KBM-7 (cell line): Measurements from ENCODE around the gene MMP17.

Source experiments
- DNase-seq: peaks from one replicate; pipeline ENCODE4 v3.0.0-alpha.2; 2015
- in situ Hi-C: fragments of 300-500 bp; cut with MboI; formaldehyde crosslinking; loops from 2 replicates; pipeline ENCODE4 v1.14.3; 2020; ENCODE audit warnings: low sequenced_read_pairs, low pct_unique_long_range_greater_than_20kb, mixed read lengths

The MMP17 gene

DNA sequence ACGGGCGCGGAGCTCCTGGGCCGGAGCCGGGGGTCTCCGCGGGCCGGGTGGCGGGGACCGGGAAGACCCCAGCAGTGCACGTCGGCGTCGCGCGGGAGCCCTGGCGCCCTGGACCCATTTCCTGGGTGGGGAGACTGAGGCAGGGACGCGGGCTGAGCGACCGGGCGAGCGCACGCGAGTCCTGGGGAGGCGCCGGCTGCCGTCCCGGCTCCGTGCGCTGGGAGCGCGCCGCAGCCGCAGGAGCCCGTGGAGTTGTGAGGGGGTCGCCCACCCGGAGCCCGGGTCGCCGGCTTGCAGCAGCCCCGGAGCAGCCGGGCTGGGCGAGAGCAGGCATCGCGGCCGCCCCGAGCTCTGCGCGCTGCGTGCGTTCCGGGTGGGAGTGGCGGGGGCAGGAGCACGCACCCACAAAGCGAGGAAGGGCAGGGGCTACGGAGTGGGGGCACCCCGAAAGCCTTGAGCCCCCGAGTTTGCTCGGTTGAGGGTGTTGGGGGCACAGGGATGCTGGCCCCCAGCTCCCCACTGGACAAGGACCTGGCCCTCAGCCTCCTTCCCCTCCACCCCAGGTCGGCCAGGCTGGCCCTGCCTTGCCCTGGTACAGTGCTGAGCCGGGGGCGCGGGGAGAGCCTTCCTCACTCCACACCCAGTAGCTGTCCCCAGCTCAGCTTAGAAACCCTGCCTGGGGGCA is 620 bp downstream of the MMP17 start:
- DNase-seq, result peak; percentile 25

DNA sequence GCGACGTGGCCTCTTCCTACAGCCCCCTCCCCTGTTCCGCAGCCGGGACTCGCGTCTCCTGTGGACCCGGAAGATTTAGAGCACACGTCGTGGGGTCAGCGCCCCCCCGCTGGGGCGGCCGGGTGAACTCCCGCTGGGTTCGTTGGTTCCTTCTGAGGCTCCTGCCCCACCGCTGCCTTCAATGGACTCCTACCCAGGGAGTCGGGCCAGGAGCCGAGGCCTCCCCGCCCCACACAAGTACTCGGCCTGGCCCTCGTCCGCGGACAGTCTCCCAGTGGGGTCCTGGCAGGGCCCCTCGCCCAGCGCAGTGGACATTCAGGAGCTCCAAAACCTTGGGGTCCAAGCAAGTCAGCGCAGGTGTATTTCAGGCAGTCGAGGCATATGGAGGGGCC is 1.2 kb downstream of the MMP17 start:
- peak; percentile 56 for DNase-seq
- in situ Hi-C loops, result no loop called here

More for the DNA sequence above, 620 bp downstream of the MMP17 start:
- in situ Hi-C loops, result no loop called here

DNA sequence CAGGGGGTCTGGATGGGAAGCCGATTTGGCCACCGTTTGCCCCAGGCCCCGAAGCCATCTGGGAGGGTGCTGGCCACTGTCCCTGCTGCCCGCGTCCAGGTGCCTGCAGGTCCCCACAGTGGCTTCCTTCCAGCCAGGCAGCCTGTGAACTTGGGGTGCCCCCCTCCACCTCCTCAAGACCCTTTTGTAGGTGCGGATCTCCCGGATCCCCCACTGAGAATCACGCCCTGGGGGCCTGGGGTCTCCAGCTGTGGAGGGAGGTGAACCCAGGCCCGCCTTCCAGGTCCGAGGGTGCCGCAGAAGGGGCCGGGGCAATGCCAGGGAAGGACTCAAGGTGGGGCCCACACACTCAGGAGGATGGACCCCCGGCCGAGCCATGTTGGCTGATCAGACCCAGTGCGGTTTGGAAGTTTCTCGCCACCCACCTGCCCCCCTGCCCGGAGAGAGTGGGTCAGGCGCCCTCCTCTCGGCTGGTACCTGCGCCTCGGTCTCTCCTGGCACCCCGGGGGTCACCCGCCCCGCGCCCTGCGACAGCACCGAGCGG is 1.7 kb downstream of the MMP17 start:
- in situ Hi-C loops, result no loop called here
- no peak for DNase-seq

DNA sequence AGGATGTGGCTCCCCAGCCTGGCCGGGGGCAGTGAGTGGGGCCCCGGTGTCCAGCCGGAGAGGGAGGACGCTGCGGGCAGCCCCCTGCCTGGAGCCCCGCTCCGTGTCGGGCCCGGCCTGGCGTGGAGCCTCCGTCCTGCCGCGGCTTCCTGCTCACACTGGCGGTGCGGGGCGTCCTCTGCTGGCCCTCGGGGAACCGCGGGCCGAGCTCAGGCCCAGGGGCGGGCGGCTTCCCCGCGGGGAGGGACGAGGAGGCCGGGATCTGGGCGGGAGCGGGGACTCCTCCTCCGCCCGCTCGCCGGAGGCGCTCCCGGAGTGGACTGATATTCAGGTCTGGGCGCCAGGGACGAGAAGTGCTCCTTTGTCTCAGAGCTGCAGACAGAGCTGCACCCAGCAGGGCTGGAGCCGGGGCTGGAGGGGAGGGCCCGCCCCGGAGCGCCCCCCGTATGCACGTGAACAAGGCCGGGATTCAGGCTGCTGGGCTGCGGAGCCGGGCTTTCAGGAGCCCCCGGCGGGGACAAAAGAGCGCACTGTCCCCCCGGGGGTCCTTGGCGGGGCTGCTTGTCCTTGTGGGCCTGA is 2.2 kb downstream of the MMP17 start:
- in situ Hi-C loops, result no loop called here
- peak; percentile 71 for DNase-seq

DNA sequence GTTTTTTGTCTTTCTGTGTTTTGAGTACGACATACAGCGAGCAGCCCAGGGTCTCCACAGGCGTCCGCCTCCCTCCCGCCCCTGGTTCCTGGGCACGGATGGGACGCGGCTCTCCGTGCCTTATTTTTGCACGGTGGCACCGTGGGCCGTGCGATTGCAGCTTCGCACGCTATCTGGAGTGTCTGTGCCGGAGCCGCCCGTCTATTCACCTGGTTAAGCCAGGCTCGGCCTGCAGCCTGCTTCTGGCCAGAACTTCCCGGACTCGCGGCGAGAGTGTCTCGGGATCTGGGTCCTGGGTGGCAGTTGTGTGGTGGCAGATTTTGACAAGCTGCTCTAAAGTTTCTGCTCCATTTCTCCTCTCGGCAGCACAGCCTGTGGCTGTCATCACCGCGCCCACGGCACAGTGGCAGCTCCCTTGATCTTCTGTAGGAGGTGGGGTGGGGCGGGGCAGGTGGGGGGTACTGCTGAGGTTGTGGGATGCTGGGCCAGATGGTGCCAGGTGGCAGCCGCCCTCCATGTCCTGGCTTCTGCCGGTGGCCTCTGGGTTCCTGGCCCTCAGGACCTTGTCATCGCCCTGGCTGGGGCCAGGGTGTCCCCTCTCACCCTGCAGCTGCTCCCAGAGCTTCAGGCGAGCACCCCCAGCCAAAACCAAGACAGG is 2.9 kb downstream of the MMP17 start:
- DNase-seq, result no peak
- in situ Hi-C loops, result no loop called here

DNA sequence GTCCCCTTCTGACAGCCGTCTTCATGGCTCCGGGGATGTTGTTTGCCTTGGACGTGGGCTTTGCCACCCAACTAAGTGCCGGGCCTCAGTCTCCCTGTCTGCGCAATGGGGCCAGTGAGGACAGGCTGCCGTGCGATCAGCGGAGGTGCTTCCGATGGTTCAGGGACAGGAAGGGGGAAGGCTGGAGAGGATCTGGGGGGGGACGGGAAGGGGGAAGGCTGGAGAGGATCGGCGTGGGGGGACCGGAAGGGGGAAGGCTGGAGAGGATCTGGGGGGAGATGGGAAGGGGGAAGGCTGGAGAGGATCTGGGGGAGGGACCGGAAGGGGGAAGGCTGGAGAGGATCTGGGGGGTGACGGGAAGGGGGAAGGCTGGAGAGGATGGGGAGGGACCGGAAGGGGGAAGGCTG is 3.4 kb downstream of the MMP17 start:
- in situ Hi-C loops, result no loop called here
- DNase-seq, result no peak

DNA sequence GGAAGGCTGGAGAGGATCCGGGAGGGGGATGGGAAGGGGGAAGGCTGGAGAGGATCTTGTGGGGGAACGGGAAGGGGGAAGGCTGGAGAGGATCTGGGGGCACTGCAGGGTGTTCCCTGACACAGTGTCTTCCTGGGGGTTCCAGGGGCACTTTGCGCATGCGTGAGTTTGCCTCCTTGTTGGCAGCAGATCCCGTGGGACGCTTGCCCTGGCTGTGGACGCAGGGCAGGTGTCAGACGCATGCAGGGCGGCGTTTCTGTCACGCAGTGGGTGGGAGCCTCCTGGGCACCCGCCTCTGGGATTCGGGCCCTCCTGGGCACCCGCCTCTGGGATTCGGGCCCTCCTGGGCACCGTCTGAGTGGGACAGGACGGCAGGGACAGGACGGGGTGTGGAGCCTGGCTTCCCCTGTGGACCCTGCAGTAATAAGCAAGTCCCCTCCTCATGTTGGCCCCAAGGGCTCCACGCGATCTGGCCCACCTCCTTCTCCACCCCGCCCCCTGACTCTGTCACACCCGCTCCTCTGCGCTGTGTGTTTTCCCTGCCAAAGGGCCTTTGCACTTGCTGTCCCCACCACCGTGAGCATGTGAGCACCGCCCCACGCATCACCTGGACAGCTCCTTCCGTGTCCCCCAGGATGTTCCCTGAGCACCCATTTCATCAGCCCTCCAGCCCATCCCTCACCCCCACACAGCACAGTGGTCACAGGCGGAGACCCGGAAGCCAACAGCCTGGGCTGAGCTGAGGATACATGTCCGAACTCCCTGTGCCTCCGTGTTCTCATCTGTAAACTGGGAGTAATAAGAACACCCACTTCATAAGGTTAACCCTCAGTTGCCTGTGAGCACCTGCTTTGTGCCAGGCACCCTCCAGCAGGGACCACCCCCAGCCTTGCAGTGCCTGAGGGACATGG is 4.4 kb downstream of the MMP17 start:
- DNase-seq, result no peak
- in situ Hi-C loops, result no loop called here

DNA sequence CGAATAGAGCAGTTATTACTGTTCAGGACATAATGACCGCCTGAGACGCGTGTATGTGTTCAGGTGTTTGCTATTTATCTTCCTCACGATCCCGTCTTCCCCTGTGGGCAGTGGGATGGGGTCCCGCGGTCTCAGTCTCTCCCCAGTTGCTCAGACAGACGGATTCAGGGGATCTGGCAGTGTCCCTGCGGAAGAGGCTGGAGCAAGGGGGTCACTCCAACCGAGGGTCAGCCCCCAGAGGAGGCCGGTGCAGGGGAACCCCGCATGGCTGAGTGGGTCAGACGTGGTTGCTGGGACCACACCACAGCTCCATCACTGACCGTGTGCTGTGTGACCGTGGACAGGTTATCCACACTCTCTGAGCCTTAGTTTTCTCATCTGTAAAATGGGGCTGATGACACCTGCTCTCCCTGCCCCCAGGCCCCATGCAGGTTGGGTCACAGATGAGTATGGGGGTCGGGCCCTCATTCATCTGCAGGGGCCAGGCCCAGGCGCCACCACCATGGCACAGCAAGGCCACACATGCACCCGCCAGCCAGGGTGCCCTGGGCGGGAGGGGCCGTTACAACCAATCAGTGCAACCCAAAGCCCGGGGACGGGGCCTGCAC is 5.2 kb downstream of the MMP17 start:
- in situ Hi-C loops, result no loop called here
- DNase-seq, result no peak

DNA sequence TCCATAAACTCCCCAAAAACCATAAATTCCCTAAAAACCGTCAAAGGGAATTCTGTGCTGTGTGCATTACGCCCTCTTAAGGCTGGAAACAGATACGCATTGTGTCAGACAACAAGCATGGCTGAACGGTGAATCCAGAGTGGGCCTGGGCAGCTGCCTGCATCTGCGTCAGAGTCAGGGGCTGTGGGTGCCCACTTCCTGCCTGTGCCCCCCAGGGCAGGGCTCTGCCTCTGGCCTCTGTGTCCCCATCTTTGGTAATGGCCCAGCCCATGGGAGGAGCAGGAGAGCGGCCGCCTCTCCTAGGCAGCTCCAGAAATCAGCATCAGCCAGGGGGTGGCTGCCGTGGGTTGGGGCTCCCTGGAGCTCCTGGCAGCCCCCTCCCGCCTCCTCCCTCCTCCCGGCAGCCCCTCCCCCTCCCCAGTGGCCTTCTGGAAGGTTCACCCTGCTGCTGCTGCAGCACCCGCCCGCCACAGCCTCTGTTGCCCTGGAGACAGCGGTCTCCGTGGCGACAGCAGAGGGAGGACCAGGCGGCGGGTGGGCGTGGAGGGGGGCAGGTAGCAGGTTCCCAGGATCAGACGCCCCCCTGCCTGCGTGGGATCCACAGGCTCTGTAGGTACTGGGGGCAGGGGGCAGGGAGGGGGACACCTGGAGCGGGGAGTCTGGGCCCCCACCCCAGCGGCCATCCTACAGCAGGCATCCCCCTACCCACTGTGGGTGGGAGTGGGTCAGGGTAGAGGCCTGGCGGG is 5.9 kb downstream of the MMP17 start:
- no peak for DNase-seq

DNA sequence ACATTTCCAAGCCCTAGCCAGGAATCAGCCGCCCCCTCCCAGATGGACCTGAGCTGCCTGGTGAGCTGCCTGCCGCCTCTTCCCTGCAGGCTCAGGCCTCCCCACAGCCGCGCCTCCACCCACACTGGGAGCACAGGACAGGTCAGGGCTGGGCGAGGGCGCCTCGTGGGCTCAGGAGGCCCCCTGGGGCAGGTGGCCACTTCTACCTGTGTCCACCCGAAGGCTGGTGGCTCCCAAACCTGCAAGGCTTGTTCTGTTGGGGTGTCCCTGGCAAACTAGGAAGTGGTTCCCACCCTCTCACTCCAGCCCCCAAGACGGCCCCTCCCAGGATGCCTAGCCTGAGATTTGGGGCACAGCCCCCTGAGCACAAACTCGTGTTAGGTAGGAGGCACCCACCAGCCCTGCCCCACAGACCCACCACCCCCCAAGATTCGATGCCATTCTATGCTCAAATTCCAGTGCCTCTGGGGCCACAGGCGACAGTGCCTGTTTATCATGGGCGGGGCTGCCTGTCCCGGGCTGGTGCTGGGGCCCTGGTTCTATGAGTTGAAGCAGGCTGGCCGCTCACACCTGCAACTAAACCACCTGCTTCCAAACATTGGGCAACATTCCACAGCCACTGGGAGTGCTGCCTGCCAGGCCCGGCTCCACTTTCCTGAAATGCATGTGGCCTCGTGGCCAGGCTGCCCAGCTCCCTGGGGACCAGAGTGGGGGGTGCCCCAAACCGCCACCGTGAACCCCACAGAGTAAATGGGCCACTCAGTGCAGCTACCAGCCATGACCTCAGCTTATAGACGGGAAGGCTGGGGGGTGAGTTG is 6.8 kb downstream of the MMP17 start:
- in situ Hi-C loops, result no loop called here
- no peak for DNase-seq

More for the DNA sequence above, 5.9 kb downstream of the MMP17 start:
- in situ Hi-C loops, result no loop called here

DNA sequence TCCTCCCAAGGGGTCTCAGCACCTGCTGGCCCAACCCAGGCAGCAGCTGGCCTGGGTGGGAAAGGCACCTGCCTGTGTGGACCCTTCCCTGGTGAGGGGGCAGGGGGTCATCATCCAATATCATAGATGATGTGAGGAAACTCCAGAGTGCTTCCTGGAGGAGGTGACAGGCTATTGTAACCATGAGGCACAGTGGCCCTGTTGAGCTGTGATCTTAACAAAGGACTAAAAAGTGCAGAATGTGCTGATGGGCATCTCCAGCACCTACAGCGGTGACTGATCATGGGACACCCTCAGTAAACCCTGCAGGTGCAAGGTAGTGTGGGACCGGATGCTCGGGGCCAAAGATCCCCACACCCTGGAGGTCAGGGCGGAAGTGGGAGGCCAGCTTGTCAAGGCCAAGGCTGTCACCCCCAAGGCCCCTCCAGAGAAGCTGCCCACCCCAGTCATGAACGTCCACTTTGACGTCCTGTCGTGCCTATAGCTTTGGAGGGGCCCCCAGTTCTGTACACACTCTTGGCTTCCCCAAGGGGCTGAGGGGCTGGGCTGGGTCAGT is 7.5 kb downstream of the MMP17 start:
- DNase-seq, result no peak
- in situ Hi-C loops, result no loop called here

DNA sequence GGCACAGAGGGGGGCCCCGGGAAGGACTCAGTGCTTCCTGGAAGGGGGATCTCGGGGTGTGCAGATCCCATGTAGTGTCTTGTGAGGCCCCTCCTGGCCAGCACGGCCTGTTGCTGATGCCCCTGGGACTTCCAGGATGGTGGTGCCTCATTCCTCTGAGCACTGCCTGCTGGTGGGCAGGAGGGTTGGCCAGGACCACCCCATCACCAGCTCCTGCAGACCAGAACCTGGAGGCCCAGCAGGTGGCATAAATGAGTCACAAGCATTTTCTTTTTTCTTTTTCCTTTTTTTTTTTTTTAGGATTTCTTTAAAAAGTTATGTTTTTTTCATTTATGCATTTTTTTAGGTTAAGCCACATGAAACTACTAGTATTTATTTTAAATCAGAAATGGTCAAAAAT is 8.0 kb downstream of the MMP17 start:
- no peak for DNase-seq
- in situ Hi-C loops, result no loop called here

DNA sequence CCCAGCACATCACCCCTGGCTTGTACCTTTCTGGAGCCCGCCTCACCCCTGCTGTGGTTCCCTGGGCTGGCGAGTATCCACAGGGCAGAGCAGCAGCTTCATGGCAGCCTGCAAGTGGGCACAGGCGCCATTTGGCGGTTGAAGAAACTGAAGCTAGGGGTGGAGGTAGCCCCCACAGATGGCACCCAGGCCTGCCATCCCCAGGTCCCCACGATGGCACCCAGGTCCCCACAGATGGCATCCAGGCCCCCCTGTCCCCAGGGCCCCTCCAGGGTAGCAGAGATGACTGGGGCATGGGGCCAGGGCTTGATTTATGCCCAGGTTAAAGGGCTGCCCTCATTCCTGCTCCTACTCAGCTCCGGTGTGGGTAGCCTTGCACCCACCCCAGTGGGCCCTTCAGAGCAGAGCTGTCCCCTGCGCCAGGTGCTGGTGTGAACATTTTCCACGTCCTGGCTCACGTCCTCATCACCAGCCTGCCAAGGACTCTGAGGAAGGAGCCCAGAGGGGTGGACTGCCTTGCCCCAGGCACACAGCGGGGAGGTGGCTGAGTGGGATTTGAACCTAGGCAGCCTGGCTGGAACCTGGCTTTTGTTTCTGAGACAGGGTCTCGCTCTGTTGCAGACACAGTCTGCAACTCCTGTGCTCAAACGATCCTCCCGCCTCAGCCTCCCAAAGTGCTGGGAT is 8.7 kb downstream of the MMP17 start:
- in situ Hi-C loops, result no loop called here
- no peak for DNase-seq

DNA sequence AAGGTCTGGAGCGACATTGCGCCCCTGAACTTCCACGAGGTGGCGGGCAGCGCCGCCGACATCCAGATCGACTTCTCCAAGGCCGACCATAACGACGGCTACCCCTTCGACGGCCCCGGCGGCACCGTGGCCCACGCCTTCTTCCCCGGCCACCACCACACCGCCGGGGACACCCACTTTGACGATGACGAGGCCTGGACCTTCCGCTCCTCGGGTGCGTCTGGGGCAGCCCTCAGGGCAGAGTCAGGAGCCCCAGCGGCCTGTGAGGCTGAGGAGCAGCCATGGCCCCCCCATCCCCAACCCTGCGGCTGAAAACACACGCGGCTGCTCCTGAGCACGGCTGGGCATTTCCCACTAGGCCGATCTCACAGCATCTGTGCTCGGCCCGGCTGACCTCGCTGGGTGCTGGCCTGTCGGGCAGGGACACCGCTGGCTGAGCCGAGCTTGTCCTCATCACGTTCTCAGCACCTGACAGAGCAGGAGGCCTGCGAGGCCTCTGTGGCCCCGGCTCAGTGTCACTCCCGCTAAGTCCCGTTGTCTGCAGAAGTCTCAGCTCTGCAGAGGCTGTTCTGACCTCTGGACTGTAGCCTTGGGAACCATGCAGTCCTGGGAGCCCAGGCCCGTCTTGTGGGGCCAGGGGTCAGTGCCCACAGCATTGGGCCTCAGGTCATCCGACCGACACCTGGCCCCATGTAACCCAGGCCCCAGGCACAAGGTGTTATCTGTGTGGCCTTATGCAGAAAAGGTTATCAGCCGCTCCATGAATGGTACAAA is 12.6 kb downstream of the MMP17 start:
- DNase-seq, result no peak
- in situ Hi-C loops, result no loop called here

DNA sequence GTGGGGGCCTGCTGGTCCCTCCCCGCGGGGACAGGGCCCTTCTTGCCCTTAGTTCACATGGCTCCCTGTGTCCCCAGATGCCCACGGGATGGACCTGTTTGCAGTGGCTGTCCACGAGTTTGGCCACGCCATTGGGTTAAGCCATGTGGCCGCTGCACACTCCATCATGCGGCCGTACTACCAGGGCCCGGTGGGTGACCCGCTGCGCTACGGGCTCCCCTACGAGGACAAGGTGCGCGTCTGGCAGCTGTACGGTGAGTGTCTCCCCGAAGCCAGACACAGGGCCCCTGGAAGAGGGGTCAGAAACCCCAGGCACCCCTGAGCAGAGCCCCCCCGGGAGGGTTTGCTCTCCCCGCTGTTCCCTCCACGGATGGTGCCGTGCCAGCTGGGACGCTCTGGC is 13.4 kb downstream of the MMP17 start:
- in situ Hi-C loops, result no loop called here
- DNase-seq, result no peak

DNA sequence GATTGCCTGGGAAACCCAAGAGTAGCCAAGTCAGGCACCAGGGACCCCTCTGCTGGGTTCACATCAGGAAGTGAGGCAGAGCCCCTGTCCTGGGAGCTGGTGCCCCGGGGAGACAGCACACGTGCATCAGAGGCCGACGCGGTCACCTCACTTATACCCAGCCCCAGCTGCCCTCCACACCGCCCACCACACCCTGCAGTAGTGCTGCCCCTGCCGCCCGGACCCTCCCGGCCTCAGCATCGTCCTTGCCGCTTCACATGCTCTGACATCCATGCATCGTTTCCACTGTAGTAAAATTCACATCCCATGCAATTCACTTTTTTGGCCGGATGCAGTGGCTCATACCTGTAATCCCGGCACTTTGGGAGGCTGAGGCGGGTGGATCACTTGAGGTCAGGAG is 14.0 kb downstream of the MMP17 start:
- DNase-seq, result no peak
- in situ Hi-C loops, result no loop called here
